Epithelial cell of proximal tubule (primary cell): ENCODE data around the gene ALDH7A1. TPM values are rescaled to one million over a fixed set of nuclear protein-coding genes. Genes with fewer than 3 reads are reported as not detected.
A peak's percentile ranks its signal among the peaks of the same experiment; 100 is the strongest.

ENCODE experiments used
- DNase-seq: peaks from one replicate; pipeline ENCODE4 v3.0.0-alpha.2; 2011; ENCODE audit warnings: low read depth
- H3K4me3 ChIP-seq: 2 replicates; pipeline ENCODE4 v1.5.1; 2011; ENCODE audit warnings: low read depth, mild to moderate bottlenecking, low read length
- CTCF ChIP-seq: conservative IDR thresholded peaks from 2 replicates; pipeline ENCODE4 v1.5.1; 2012; ENCODE audit warnings: low read depth, mild to moderate bottlenecking, low read length
- total RNA-seq: library from RNA; depleted of rRNA; stranded (reverse); fragments of >200 nt; gene quantifications from 2 replicates; pipeline ENCODE4 v1.2.3, GENCODE V29; 2015

Gene ALDH7A1
- total RNA-seq, 1 donor from 2014 or later = 25.4 TPM

- TF ChIP-seq CTCF = no peak
- peak overlapping the region; percentile 71 for H3K4me3 ChIP-seq
- no peak for DNase-seq
These were observed 566 bp upstream of the ALDH7A1 start for GRCh38 chr5:126595486-126596083.

GRCh38 chr5:126591549-126591948 is 3.5 kb downstream of the ALDH7A1 start:
- DNase-seq = no peak
- no peak for TF ChIP-seq CTCF
- no peak overlapping the region for H3K4me3 ChIP-seq

GRCh38 chr5:126589536-126590297 is 5.3 kb downstream of the ALDH7A1 start:
- TF ChIP-seq CTCF = no peak
- DNase-seq = no peak
- no peak overlapping the region for H3K4me3 ChIP-seq

- DNase-seq = no peak
- no peak overlapping the region for H3K4me3 ChIP-seq
- no peak for TF ChIP-seq CTCF
These were observed 7.2 kb downstream of the ALDH7A1 start for GRCh38 chr5:126587551-126588390.

- TF ChIP-seq CTCF = no peak
- DNase-seq = no peak
- no peak overlapping the region for H3K4me3 ChIP-seq
These were observed 11.3 kb downstream of the ALDH7A1 start for GRCh38 chr5:126583761-126584160.

GRCh38 chr5:126579716-126580115 is 15.3 kb downstream of the ALDH7A1 start:
- H3K4me3 ChIP-seq = no peak overlapping the region
- TF ChIP-seq CTCF = no peak
- no peak for DNase-seq
